ENCODE data around the gene TMEM259.
"Not testable (repeated sequence)": the region's sequence is repeated elsewhere in the genome, so short reads cannot be mapped to it uniquely, and the experiment has no call there.

TMEM259 gene

DNA sequence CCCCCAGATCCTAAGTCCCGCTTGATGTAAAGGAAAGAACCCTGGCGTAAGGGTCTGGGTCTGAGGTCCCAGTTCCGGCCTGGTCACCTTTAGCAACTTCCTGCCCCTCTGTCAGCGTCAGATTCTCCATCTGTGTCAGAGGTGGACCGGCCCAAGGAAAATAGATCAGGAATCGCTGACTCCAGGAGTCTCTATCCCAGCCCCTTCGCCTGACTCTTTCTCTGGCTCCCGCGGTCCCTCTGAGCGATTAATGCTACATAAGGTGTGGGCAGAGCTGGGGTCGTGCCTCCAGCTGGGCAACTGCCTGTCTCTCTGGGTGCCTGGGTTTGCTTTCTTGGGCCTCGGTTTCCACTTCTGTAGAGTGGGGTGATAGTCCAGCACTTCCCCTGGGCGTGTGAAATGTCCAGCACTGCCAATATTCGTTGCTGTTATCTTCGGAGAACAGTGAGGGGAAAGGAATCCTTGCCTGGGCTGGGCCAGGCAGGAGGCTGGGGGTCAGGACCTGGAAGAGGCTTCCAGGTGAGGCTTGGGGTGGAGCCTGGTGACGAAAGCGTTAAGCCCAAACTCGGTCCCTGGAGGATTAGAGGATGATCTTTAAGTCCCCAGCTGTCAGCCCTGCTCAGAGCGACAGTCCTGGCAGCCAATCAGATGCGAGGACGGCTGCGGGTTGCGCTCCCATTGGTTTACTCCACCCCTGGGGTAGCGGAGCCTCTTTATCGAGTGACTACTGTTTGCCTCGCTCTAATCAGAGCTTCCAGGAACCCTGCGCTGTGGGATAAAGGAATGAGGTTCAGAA, 19.8 kb upstream of the TMEM259 start:
- DNase-seq (ENCODE audit: low read depth, low spot score): peak; percentile 94

DNA sequence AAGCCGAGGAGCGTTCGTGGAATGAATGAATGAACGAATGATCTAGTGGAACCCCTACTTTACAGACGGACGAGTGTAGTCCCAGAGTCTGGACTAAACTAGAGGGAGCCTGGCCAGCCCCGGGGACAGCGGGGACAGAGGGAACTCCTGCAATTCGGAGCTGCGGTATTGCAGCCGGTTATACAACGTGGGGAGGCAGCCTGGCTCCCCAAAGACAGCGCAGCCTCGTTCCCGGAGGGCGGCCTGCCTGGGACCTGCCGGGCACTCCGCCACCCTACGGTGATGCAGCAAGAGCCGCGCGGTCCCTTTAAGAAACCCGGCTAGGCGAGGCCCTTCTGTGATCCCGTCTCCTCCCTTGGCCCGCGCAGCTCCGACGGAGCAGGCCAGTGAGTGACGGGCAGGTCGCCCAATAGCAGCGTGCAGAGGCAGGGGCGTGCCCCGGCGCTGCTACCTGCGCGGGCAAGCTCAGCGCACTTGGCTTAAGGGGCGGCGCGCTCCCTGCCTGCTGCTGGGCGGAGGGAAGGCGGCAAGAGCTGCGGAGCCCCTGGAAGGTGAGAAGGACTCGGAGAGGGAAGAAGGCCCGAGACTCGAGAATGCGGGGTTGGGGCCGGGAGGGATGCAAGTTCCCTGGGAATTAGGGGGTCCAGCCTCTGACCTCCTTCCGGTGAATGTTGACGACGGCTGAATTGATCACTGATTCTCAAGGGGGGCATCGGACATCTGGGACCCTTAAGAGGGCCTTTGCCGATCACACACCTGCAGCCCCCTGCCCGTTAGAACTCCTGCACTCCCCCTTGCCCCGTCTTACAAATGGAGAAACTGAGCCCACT, 18.9 kb upstream of the TMEM259 start, which contains the start of gene ABCA7:
Gene ABCA7, plus strand, starts transcription at position 462 of the 830 bp plus-strand sequence. CDS start 1,255 bp downstream, outside the sequence.
- DNase-seq (ENCODE audit: low read depth, low spot score): peak; percentile 89

DNA sequence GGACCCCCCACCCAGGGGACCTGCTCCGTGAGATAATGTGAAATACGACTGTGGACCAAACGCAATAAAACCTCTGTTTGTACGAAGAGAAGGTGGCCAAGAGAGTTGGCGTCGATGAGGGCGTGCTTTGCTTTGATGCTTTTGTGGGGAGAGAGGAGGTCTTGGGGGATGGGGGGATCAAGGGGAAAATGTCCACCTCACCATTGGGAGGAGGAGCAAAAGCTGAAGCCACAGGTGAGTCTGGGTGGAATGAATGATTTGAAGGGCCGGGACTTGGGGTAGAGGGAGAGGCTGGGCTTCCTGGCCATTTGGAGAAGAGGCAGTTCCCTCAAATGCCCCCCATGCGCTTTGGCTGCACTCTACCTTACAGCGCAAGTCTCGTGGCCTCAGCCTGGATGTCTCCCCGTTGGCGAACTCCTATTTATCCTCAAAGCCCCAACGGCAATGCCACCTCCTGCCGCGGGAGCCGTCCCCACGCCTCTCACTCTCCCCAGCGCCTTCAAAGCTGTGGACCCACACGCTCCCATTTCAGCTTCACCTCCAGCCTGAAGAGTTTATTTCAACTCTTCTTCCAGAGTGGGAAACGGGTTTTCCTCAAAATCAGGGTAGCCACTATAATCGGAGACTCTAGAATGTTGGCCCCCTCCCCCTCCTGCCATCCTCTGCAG, 18.2 kb upstream of the TMEM259 start:
- no peak for DNase-seq (ENCODE audit: low read depth, low spot score)

- DNase-seq (ENCODE audit: low read depth, low spot score): no peak
These were observed 16.7 kb upstream of the TMEM259 start for GRCh38 chr19:1037621-1038064.

- DNase-seq (ENCODE audit: low read depth, low spot score): no peak
These were observed 15.2 kb upstream of the TMEM259 start for GRCh38 chr19:1035998-1036621.

- DNase-seq (ENCODE audit: low read depth, low spot score): no peak
These were observed 11.4 kb upstream of the TMEM259 start for GRCh38 chr19:1032264-1032867.

DNA sequence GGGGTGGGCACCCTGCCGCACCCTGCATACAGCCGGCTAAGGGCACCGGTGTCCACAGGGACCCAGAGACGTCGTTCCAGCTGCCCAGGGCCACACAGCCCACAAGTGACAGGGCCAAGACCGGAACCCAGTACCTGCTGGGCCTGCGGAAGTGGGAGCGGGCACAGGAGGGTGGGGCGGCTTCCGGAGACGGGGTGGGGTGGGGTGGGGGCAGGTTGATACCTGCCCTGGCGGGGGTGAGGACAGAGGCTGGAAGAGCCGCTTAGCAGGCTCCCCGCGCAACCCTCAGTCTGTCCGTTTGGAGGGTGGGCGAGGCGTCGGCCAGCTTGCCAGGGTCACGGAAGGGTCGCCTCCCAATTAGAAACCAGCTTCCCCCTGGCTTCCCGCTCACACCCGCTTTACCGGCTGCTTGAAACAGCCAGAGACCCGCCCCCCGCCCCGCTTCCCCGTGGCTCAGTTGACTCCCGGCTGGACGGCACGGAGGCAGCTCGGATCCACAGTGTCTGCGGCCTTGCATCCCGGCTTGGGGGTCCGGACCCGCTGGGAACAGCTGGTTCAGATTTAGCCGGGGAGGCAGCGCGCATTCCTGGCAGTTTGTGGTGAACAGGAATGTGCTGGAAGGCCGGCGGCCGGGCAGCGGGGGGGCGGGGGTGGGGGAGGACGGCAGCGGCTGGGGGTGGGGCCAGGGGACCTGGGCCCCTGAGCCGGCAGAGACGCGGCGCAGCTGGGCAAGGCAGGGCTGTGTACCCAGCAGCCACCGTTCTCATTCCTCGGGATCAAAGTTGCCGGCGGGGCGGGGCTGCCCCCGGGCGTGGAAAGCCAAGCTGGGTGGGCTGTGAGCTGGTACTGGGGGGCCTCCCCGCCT, 7.4 kb upstream of the TMEM259 start:
- no peak for DNase-seq (ENCODE audit: low read depth, low spot score)

- no peak for DNase-seq (ENCODE audit: low read depth, low spot score)
These were observed 6.7 kb upstream of the TMEM259 start for GRCh38 chr19:1027650-1028061.

DNA sequence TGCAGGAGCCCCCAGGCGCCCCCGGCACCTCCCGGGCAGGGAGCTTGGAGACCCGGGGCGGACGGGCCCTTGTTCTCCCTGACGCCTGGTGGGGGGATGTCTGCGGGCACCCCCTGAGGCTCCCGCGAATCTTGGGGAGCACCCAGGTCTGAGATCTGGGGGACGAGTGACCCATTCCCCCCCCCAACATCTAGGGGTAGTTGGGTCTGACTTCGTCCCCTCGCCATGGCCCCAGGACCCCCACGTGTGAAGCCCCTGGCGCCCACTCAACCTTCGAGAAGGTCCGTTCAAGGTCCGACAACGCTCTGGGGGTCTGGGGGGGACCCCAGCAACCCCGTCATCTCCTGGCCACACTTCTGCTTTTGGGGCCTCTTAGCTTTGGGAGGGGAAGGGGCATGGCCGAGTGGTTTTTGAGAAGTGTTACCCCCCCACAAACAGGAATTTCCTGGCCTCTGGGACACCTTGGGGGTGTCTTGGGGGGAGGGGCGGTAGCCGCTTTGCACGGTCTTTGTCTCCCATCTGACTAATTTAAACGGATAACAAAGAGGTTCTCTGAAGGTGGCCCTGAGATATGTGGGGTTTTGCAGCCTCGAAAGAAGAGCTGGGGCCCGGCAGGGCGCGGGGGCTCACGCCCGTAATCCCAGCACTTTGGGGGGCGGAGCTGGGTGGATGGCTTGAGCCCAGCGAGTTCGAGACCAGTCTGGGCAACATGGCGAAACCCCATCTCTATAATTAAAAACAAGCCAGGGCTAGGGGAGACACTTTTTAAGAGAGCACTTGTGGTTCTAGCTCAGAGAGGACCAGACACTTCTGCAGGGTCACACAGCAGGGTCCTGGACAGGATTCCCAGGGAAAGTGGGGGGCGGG, 6.1 kb upstream of the TMEM259 start:
- DNase-seq (ENCODE audit: low read depth, low spot score): no peak

GRCh38 chr19:1025960-1026782, 5.2 kb upstream of the TMEM259 start, which contains the start of gene CNN2:
Gene CNN2, plus strand, starts transcription at chr19:1026608. Its CDS starts 54 bp downstream, at chr19:1026662.
- no peak for DNase-seq (ENCODE audit: low read depth, low spot score)

GRCh38 chr19:1025080-1025479, 4.2 kb upstream of the TMEM259 start:
- DNase-seq (ENCODE audit: low read depth, low spot score): not testable (repeated sequence)

- DNase-seq (ENCODE audit: low read depth, low spot score): not testable (repeated sequence)
These were observed 2.9 kb upstream of the TMEM259 start for GRCh38 chr19:1023883-1024188.

DNA sequence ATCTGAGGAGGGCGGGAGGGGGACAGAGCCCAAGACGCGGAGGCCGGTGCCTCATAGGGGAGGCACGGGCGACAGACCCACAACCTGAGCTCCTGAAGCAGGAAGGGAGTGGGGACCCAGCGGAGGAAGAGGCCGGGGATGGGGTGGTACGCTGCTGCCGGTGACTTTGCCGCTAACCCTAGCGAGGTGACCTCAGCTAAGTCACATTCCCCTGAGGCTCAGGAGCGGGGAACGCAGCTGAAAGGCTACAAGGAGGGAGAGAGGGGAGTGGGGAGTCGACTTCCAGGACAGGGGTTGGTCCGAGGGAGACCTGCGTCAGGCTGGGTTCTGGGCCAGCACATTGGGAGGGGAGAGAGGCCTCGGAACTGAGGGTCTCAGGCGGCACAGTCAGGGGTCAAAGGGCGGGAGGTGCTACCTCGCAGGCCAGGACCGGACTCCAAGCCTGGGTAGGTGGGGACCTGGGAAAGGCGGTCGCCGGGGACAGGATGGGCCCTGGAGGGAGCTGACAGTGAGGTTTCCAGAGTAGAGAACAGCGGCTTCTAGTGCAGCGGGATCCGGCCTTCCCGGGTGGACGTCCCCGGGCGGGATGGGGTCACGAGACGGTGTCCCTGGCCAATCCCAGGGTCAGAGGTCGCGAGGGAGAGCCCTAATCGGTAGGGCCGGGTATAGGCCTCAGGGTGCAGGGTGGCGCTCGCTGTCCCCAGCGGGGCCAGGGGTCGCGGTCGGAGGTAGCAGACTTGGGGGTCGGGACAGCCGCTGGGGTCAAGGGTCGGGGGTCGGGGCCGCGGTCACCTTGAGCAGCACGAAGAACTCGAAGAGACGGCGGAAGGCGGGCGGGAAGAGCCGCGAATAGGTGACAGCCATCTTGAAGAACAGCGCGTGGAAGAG, 699 bp downstream of the TMEM259 start:
- DNase-seq (ENCODE audit: low read depth, low spot score): no peak

DNA sequence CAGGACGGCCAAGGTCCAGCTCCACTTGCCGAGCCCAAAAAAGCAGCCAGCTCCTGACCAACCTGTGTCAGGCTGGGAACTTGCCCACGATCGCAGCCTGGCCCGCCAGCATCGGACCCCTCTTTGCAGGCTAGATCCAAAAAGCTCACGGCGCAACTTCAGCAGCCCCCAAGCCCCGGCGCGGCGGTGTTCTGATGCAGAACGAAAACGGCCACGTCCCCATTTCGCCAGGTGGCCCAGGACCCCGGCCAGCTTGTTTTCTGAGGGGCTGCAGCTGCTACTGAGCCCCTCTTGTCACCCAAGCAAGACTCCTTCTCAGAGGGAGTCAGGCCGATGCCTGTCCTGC, 1.3 kb downstream of the TMEM259 start:
- no peak for DNase-seq (ENCODE audit: low read depth, low spot score)

GRCh38 chr19:1018932-1019615, 1.8 kb downstream of the TMEM259 start:
- DNase-seq (ENCODE audit: low read depth, low spot score): no peak

GRCh38 chr19:1018393-1018792, 2.5 kb downstream of the TMEM259 start:
- no peak for DNase-seq (ENCODE audit: low read depth, low spot score)

DNA sequence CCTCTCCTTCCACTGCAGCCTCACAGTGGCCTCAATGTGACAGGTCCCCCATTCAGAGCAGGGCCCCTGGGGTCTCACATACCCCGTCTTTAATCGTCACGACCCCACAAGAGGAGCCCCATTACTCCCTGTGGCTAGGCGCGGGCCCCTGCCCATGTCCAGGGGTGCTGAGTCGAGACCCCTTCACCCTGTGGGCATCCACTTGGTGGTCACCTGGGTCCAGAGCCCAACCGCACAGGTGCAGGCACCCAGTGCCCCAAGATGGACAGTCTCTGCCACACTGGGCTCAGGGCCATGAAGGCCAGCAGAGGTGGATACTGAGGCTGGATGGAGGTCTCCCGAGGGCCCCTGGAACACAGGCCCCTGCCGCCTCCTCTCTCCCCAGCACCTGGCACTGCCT, 3.0 kb downstream of the TMEM259 start:
- DNase-seq (ENCODE audit: low read depth, low spot score): no peak

Measured in iPS DF 19.7 (cell line).